GM23248 (cell line): ENCODE data around the gene SMYD3.

Experiments used
- EZH2 ChIP-seq: fragments of 200-600 bp; sonication (generic); IDR thresholded peaks from 2 replicates; pipeline ENCODE4 v1.6.1; 2018; ENCODE audit warnings: antibody characterized with exemption, mild to moderate bottlenecking; ENCODE audit not compliant: insufficient read depth, poor library complexity, severe bottlenecking
- EZH2phosphoT487 ChIP-seq: fragments of 200-600 bp; sonication (generic); IDR thresholded peaks from 2 replicates; pipeline ENCODE4 v1.6.1; 2018; ENCODE audit warnings: antibody characterized with exemption, moderate library complexity, mild to moderate bottlenecking, low read depth; ENCODE audit not compliant: insufficient read depth

DNA sequence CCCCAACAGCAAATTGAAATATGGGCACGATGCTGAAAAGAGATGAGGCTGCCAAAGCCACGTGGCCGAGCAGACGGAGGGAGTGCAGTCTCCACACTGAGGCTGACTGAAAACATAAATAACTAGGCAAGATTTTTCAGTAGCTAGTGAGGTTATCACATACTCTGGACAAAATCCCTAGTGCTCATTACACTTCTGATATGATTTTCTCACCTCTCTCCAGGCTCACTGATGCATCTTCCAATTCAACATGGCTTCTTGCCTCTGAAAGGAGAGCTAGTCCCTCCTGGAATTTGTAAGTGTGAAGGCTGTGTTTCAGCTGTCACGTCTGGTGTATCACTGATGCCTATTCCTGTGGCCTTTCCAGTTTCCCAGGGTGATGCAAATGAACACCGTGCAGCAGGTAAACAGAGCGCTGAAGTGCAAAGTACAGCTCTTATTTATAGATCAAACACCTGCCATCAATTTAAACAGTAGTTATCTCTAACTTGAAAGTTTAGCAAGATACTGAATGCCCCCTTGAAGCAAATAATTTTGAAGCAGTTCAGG, 696.2 kb downstream of the SMYD3 start:
- TF ChIP-seq EZH2phosphoT487, result no peak
- TF ChIP-seq EZH2, result no peak
